ENCODE results near the gene IARS2.

- TF ChIP-seq CTCF (IDR thresholded peaks at IDR 0.05; ENCODE audit: low read depth, low read length), result no peak
- no peak for TF ChIP-seq EZH2phosphoT487 (IDR thresholded peaks at IDR 0.05; ENCODE audit: low read depth)
Measured at GRCh38 chr1:220084460-220084859, 9.5 kb upstream of the IARS2 start.
